HG03558 (cell line): ENCODE measurements around the gene SNX24.
"Not testable (repeated sequence)": the region's sequence is repeated elsewhere in the genome, so short reads cannot be mapped to it uniquely, and the experiment has no call there.

Experiments
- ATAC-seq: cut with Tn5 transposase; IDR thresholded peaks from one replicate; pipeline ENCODE4 v1.9.1; 2021; ENCODE audit warnings: moderate number of reproducible peaks; ENCODE audit not compliant: unreplicated experiment; ENCODE audit errors: extremely low read depth

SNX24 gene

DNA sequence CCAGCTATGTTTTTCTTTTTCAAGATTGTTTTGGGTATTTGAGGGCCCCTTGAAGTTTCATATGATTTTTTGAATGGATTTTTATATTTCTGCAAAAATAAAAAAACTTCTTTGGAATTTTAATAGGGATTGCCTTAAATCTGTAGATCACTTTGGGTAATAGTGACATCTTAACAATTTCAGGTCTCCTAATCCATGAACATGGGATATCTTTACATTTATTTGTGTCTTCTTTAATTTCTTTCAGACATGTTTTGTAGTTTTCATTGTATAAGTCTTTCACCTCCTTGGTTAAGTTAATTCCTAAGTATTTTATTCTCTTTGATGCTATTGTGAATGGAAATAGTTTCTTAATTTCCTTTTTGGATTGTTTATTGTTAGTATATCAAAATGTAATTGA is 112.0 kb downstream of the SNX24 start:
- no peak for ATAC-seq

GRCh38 chr5:122959740-122960445 is 114.5 kb downstream of the SNX24 start:
- no peak for ATAC-seq

DNA sequence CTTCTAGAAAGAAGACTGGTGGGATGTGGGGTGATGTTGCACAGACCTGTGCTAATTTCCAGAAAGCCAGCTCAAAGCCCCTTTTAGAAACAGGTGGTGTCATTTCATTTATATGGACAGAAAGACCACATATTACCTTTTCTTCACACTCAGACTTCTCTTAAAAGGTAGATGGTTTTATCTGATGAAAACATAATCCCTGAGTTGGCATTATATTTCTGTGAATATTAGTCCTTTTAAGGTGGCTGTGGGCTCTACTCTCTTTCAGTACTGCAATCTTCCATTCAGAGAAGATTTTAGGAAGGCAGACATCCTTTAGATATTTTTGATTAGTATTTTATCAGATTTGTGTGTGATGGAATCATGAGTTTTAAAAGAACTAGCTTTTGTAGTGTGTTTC is 117.9 kb downstream of the SNX24 start:
- no peak for ATAC-seq

- ATAC-seq = no peak
Observed at GRCh38 chr5:122965111-122965510, 119.7 kb downstream of the SNX24 start.

GRCh38 chr5:122967085-122967484 is 121.7 kb downstream of the SNX24 start:
- ATAC-seq = no peak

DNA sequence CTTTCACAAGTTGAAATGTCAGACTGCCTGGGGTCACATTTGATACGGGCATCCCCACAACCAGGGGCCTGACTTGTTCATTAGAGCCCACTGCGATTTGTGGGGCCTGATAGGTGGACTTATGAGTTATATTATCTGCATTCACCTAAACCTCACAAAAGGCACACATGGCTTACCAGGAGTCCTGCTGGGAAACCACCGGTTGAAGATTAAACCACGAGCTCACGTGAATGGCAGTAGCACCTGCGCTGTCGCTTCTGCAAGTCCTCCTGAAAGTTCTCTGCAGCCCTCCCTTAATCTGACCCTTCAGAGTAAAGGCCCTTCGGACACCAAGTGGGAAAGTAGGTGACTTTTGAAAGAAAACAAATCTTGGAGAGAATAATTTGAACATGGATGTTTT is 122.2 kb downstream of the SNX24 start:
- ATAC-seq = peak; percentile 94

DNA sequence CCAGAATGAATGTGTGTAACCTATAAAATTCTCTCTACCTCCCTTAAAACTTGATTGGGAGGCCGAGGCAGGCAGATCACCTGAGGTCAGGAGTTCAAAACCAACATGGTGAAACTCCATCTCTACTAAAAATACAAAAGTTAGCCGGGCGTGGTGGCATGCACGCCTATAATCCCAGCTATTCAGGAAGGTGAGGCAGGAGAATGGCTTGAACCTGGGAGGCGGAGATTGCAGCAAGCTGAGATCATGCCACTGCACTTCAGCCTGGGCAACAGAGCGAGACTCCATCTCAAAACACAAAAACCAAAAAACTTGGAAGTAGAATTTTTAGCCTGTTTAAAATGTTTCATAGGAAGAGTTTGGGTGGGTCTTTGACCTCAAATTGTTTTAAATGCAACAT is 122.6 kb downstream of the SNX24 start:
- not testable (repeated sequence) for ATAC-seq

DNA sequence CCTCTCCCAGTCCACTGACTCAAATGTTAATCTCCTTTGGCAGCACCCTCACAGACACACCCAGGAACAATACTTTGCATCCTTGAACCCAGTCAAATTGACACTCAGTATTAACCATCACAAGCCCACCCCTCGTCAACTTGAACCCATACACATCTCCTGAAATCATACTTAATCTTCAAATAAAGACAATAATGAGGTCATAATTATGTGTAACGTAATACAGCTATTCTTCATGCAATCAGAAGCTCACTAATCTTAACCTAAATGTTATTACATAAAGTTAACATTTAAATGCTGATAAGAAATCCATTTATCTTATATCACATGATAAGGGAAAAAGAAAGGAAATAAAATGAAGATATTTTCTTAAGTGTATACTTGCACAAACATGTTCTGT is 125.9 kb downstream of the SNX24 start:
- ATAC-seq = no peak

DNA sequence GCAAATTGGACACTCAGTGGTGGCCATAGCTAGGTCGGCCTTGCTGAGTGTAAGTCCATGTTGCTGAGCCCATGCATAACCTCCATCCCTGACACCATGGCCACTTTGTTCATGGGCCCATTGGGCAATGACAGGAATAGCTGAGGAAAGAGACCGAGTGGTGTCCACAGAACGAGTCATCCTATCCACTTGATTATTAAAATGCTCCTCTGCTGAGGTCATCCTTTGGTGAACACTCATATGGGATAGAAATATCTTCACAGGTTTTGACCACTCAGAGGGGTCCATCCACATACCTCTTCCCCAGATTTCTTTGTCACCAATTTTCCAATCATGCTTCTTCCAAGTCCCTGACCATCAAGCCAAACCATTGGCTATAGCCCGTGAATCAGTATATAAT is 127.5 kb downstream of the SNX24 start:
- ATAC-seq = no peak

DNA sequence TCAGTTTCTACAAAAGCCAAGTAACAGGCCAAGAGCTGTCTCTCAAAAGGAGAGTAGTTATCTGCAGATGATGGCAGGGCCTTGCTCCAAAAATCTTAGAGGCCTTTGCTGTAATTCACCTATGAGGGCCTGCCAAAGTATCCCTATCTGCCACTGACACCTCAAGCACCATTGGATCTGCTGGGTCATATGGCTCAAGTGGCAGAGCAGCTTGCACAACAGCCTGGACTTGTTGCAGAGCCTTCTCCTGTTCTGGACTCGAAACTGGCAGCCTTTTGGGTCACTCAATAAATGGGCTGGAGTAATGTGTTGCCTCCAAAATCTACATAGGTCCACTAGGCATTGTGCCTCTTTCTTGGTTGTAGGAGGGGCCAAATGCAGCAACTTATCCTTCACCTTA is 128.3 kb downstream of the SNX24 start:
- ATAC-seq = not testable (repeated sequence)

GRCh38 chr5:122974251-122974650 is 128.8 kb downstream of the SNX24 start:
- not testable (repeated sequence) for ATAC-seq

DNA sequence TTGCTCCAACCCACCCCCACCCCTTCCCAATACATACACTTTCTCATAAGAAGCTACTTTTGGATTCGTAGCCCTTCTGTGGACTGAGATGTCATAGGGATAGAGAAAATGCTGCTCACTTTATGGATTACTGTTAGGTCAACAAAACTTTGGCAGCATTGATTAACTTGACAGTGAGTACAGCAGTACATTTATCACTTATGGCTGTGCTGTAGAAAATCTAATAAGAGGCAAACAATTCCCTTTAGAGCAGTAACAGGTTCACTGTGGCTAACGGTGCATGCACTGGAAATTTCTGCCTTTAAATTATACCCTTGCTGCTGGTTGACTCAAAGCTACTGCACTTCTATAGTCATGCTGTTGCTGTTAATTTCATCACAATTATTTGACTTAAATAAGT is 131.9 kb downstream of the SNX24 start:
- no peak for ATAC-seq

DNA sequence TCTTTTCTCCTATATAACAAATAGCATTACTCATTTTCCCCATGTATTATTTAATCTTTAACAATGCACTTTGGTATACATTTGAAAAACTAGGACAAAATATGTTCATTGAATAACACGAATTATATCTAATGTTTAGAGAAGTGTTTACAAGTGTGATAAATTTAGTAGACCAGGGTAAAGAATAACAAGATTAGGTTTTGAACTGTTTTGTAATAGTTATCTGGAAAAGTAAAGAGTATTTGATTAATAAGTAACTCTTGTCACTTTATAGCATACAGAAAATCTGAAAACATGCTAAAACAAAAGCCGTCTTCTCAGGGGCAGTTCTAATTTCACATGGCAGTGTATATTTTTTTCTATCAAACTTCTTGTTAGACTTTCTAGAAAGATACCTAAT is 132.7 kb downstream of the SNX24 start:
- ATAC-seq = no peak

- ATAC-seq = no peak
Observed at GRCh38 chr5:122978644-122979297, 133.4 kb downstream of the SNX24 start.

DNA sequence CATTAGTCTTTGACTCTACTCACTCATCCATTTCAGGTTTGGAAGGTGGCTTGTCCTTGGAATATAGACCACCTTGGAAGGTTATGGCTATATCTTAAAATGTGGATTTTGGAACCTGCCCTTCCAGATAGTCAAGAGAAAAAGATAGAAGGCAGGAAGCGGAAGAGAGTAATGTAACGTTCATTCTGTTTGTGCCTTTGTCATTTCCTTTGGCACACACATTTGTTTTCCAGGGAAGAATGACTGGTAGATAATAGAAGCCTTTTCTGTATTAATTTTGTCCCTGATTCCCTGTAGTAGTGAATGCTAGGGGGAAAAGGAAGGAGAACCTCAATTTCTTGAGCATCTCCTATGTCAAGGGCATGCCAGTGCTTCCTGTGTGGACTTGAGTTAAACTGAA is 136.4 kb downstream of the SNX24 start:
- ATAC-seq = no peak

GRCh38 chr5:122982376-122982775 is 137.0 kb downstream of the SNX24 start:
- ATAC-seq = no peak

DNA sequence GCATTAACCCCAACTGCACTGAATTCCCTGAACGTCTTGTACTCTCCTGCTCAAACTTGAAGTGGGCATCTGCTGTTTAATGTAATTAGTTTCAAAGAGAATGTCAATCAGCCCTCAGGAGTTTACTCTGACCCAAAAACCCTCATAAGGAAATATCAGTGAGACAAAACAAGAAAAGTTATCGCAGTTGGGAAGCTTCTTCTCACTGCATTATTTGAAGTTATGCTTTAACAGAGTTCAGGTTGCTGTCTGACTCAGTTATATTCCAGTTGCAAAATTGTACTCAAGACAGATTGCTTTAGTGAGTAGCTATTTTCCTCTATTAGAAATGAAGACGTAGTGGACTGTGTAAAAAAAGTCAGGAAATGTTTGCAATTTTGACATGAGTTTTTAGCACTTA is 139.0 kb downstream of the SNX24 start:
- no peak for ATAC-seq

DNA sequence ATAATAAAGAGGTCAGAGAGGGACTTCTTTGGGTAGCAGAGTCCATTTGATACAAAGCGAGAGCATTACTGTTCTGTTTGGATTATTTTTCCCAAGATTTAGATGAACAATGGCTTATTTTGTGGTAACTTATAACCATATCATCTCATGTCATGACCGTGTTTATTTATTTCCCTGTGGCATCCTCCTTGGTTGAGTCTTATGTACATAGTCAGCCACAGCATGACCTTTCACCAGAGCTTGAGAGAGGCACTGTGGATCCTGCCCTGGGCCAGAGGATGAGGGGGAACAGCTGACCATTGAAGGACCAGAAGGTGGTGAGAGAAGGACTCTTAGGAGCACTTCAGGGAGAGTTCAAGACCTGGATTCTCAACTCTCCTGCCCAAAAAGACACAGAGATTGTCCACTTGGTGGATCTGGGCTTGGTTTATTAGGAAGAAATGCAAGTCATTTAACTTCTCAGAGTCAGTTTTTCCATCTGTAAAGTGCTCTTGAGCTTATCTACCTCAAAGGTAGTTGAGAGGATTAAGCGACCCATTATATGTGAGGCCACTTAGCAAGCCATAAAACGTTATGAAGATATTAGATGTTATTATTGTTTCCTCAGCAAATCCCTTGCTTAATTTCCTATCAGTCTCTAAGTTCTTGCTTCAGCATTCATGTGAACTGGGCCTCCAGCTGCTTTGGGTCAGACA is 139.7 kb downstream of the SNX24 start:
- no peak for ATAC-seq

DNA sequence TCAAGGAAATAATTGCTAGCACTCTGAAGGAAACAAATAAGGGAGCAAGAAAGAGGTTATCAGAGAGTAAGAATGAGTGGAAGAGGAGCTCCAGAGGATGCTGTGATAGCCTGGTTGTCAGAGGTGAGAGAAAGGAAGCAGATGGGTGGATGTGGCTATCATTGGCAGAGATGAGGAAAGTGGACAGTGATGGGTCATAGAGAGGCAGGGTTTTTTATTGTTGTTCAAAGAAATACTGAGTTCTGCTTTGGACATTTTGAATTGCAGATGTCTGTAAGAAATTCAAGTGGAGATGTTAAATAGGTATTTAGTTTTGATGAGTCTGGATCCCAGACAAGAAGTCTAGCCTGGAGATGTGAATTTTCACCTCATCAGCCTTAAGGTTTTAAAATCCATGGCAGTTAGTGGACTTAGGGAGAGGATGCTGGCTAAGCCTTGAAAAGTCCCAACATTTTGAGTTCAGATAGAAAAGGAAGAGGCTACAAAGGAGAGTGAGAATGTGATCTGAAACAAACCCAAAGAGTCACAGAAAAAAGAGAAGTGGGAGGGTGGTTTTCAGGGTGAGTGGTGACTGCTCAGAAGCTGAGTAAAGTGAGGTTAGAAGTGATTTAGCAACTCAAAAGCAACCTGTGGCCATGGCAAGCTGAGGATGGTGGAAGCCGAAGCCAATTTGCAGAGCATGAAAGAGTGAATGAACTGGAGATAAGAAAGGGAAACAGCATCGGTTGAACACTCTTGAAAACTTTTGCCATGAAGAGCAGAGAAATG is 140.7 kb downstream of the SNX24 start:
- ATAC-seq = peak; percentile 92

- no peak for ATAC-seq
Observed at GRCh38 chr5:122996091-122996490, 150.7 kb downstream of the SNX24 start.

DNA sequence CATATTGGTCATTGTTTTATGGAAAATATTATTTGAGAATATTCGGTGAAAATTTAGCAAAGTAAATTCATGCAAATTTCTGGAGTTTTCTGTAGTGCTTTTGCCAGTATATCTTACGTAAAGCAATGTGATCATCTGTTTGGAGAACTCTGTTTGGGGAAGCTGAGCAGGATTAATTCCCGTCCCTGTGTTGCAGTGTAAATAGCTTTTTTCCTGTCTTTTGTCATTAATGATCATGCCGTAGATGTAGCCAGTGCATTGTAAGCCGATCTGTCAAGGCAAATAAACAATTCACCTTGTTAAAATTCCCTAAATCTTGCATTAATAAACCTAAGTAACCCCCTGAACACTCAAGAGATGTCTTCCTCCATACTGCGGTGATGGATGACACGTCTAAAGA is 151.9 kb downstream of the SNX24 start:
- no peak for ATAC-seq
